ENCODE results near the gene ZMYM5. TPM values are rescaled to one million over a fixed set of nuclear protein-coding genes. Genes with fewer than 3 reads are reported as not detected.
"Not testable (repeated sequence)": the region's sequence is repeated elsewhere in the genome, so short reads cannot be mapped to it uniquely, and the experiment has no call there.

Gene ZMYM5
- 11.8 TPM for total RNA-seq

- peak; percentile 84 to 100 (median 99) for DNase-seq (ENCODE audit: low read depth in 2 of 3, low spot score in 2 of 3)
These were observed at the start of gene ZMYM5 for GRCh38 chr13:19863323-19864023. Gene ZMYM5, minus strand, starts transcription at chr13:19863649. Its CDS starts 11,469 bp downstream, at chr13:19852180.

DNA sequence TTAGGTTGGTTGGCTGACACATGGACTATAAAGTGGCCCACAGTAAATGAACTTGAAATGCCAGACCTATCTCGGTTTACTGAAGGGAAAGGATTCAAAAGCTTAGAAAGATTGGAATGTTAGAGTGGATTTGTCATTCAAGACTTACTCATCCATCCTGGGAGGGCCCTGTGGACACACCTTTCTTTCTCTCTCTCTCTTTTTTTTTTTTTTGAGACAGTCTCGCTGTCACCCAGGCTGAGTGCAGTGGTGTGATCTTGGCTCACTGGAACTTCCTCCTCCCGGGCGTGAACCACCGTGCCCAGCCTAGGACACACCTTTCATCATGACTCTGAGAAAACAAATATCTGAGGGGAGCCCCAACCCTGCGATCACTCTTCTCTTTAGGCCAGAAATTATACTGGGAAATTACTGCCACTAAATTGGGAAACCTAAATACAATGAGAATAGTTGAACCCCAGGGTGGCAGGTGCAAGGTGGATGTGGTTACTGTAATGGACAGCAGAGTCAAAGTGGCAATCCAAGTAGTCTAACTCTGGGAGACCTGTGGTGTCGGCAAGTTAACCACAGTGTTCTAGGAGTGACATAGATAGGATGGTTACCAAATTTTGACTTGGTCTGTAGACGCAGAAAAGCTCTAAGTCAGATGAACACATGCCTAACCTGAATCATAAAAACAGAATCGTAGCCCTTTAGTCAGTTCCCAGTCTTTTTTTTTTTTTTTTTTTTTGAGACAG lies 47.1 kb upstream of the ZMYM5 start:
- no peak for DNase-seq (ENCODE audit: low read depth in 2 of 3, low spot score in 2 of 3)

- DNase-seq (ENCODE audit: low read depth in 2 of 3, low spot score in 2 of 3): no peak
These were observed 45.0 kb upstream of the ZMYM5 start for GRCh38 chr13:19908350-19908986.

DNA sequence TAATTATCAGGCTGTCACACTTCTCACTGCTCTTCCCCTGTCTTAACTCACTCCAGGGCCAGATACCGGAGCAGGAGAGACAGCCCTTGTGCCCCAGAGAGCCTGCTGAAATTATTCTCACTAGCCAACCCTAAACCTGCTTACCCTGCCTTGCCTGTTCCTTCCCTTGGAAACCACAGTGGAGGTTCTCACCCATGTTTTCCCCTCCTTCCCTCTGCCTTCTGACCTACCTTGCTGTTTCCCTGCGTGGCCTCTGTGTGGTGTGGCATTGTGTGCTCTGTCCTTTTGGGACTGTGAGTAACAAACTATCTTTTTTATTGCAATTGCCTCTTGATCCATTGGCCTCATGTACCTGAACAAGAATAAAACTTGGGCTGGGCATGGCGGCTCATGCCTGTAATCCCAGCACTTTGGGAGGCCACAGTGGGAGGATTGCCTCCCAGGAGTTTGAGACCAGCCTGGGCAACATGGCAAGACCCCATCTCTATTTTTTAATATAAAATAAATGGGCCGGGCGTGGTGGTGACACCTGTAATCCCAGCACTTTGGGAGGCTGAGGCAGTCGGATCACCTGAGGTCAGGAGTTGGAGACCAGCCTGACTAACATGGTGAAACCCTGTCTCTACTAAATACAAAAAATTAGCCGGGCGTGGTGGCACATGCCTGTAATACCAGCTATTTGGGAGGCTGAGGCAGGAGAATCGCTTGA lies 42.2 kb upstream of the ZMYM5 start:
- not testable (repeated sequence) for DNase-seq (ENCODE audit: low read depth in 2 of 3, low spot score in 2 of 3)

GRCh38 chr13:19890030-19890429 lies 26.6 kb upstream of the ZMYM5 start:
- DNase-seq (ENCODE audit: low read depth in 2 of 3, low spot score in 2 of 3): no peak

DNA sequence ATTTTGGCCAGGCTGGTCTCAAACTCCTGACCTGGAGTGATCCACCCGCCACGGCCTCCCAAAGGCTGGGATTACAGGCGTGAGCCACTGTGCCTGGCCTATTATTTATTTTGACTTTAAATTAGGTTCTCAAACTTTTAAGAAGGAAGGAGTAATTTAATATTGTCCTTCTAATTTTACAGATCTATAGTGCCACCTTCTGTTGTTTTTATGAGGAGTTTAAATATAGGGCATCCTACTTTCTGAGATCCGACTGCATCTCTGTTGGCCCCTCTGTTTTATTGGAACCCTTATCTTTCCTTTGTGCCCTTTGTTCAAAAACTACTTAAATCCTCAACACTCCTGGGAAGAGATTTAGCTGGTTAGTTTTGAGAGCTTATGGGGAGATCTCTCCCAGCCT lies 25.4 kb upstream of the ZMYM5 start:
- peak in 2 of 3 donors; percentile 4 to 48 for DNase-seq (ENCODE audit: low read depth in 2 of 3, low spot score in 2 of 3)

- no peak for DNase-seq (ENCODE audit: low read depth in 2 of 3, low spot score in 2 of 3)
These were observed 18.8 kb upstream of the ZMYM5 start for GRCh38 chr13:19882231-19882630.

DNA sequence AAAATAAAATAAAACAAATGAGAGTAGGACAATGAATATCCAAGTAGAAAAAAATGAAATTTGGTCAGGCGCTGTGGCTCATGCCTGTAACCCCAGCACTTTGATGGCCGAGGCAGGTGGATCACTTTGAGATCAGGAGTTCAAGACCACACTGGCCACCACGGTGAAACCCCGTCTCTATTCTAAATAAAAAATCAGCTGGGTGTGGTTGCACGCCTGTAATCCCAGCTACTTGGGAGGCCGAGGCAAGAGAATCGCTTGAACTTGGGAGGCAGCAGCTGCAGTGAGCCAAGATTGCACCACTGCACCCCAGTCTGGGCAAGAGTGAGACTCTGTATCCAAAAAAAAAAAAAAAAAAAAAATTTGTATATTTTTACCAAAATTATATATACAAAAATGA lies 18.2 kb upstream of the ZMYM5 start:
- DNase-seq (ENCODE audit: low read depth in 2 of 3, low spot score in 2 of 3): no peak

- DNase-seq (ENCODE audit: low read depth in 2 of 3, low spot score in 2 of 3): peak in 2 of 3 donors; percentile 84 to 92
These were observed 1.4 kb upstream of the ZMYM5 start for GRCh38 chr13:19864746-19865309.

GRCh38 chr13:19864024-19864745 lies 736 bp upstream of the ZMYM5 start:
- peak; percentile 68 to 93 (median 89) for DNase-seq (ENCODE audit: low read depth in 2 of 3, low spot score in 2 of 3)

DNA sequence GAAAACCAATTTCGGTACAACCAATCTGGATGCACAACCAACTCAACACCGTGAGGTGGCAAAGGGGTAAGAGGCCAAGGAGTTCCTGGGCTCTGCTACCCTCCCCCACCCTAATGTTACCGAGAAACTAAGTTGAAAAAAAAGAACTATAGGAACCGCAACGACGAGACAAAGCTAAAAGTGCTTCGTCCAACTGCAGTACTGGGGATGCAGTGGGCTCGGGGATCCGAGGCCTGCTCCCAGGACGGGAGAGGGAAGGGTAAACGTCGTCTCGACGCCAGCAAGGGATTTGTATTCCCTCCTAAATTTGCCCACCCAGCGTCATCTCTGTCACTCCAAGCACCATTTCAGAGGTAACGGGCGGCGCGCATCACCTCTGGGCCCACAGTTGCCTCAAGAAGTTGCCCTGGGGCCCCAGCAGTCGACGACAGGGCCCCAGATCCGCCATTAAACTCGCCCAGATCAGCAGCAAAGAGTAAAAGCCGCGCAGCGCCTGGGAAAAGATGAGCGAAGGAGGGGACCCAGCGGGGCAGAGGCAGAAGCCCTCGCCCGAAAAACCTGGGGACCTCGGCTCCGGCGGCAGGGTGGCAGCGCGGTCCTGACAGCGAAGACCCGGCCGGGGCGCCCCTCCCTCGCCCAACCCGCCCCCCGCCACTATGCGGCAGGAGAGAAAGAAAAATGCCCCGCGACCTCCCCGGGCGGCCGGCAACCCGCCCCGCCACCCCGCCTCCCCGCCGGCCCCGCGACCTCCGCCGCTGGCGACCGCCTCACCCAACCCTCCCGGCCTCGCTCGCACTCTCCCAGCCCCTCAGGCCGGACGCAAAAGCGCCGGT lies 752 bp downstream of the ZMYM5 start:
- DNase-seq (ENCODE audit: low read depth in 2 of 3, low spot score in 2 of 3): peak; percentile 41 to 63 (median 50)

GRCh38 chr13:19861762-19862161 lies 1.7 kb downstream of the ZMYM5 start:
- DNase-seq (ENCODE audit: low read depth in 2 of 3, low spot score in 2 of 3): no peak

- DNase-seq (ENCODE audit: low read depth in 2 of 3, low spot score in 2 of 3): no peak
These were observed 2.4 kb downstream of the ZMYM5 start for GRCh38 chr13:19860884-19861655.

DNA sequence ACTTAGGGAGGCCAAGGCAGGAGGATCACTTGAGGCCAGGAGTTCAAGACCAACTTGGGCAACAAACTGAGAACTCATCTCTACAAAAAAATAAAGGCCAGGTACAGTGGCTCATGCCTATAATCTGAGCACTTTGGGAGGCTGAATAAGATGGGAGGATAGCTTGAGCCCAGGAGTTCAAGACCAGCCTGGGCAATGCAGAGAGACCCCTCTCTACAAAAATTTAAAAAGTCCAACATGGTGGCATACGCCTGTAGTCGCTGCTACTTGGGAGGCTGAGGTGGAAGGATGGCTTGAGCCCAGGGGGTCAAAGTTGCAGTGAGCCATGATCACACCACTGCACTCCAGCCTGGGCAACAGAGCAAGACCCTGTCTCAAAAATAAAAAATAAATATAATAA lies 5.8 kb downstream of the ZMYM5 start:
- not testable (repeated sequence) for DNase-seq (ENCODE audit: low read depth in 2 of 3, low spot score in 2 of 3)

DNA sequence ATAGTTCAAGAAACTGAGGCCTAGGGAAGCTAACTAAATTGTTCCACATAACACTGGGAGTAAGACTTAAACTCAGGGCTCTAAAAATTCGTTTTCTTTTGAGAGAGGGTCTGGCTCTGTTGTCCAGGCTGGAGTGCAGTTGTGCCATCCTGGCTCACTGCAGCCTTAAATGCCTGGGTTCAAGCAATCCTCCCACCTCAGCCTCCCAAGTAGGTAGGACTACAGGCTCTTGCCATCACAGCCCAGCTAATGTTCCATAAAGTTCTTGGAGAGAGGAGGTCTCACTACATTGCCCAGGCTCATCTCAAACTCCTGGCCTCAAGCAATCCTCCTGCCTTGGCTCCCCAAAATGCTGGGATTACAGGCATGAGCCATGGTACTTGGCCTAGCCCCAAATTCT lies 10.7 kb downstream of the ZMYM5 start:
- no peak for DNase-seq (ENCODE audit: low read depth in 2 of 3, low spot score in 2 of 3)

DNA sequence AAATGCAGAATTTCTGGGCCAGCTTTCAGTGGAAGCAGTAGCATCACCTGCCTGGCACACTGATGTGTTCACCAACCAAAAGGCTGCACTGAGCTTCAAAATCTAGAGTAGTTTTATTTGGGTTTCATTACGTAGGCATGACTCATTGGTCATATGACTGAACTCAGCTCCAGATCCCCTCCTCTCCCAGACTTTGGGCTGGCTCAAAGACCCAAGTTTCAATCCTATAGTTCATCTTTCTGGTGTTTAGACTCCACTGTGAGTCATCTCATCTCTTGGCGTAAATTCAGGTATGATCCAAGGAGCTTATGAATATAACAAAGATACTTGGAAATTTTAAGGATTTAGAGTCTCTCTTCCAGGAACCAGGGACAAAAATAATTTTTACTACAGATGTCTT lies 17.7 kb downstream of the ZMYM5 start:
- DNase-seq (ENCODE audit: low read depth in 2 of 3, low spot score in 2 of 3): peak in 1 of 3 donors; percentile 37

GRCh38 chr13:19838865-19839275 lies 24.6 kb downstream of the ZMYM5 start:
- DNase-seq (ENCODE audit: low read depth in 2 of 3, low spot score in 2 of 3): no peak

- no peak for DNase-seq (ENCODE audit: low read depth in 2 of 3, low spot score in 2 of 3)
These were observed 27.0 kb downstream of the ZMYM5 start for GRCh38 chr13:19836472-19836871.
